ENCODE data around the gene CALM3. TPM values are rescaled to one million over a fixed set of nuclear protein-coding genes. Genes with fewer than 3 reads are reported as not detected.

The CALM3 gene
- polyA plus RNA-seq, 3 donors = 165 to 240 (median 177) TPM

DNA sequence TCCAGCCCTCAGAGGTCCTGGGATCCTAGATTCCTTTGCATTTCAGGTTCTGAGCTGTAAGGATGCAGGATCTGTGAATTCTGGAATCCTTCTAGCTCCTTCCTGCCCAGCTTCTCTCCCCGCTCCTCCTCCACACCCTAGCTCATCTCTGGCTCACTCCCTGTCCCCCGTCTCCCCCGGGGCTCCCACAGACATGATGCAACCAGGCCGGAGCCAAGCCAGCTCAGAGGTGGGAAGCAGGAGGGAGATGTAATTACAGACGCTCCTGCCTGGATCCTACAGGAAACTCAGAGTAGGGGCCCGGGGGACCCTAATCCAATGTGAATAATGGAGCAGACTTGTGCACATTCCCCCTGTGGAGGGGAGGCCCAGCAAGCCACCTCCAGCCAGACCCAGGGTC lies 30.4 kb downstream of the CALM3 start:
- Histone ChIP-seq H3K27me3 (ENCODE audit: control insufficient read depth in 2 of 2, insufficient read depth in 2 of 2, low read length in 2 of 2) (peaks cover 6 to 36% of the 10 kb centered on the region in 2 donors), H2AFZ (ENCODE audit: insufficient read depth, low read depth, low read length, poor library complexity, severe bottlenecking) (no peak overlapping the region), H3K4me1 (ENCODE audit: control insufficient read depth in 1 of 2, insufficient read depth in 2 of 2, low read length in 2 of 2) (peaks cover 33 to 40% of the 10 kb centered on the region in 2 donors), H4K20me1 (ENCODE audit: insufficient read depth, low read length) (no peaks in the 10 kb centered on the region), H3K27ac (ENCODE audit: low read depth in 1 of 2, low read length in 2 of 2) (no peak overlapping the region), H3K36me3 (replicated peaks in 1 of 2; ENCODE audit: control insufficient read depth in 1 of 2, insufficient read depth in 2 of 2, low read length in 2 of 2) (no peaks in the 10 kb centered on the region), H3K9ac (ENCODE audit: insufficient read depth, low read length, poor library complexity, severe bottlenecking) (no peak overlapping the region), H3K4me2 (replicated peaks; ENCODE audit: extremely low read depth, low read length, poor library complexity, severe bottlenecking) (no peak overlapping the region), H3K79me2 (ENCODE audit: insufficient read depth, low read length) (no peaks in the 10 kb centered on the region), H3K9me3 (replicated peaks in 1 of 2; ENCODE audit: control insufficient read depth in 1 of 2, insufficient read depth in 1 of 2, low read length in 2 of 2) (no peaks in the 10 kb centered on the region), H3K4me3 (replicated peaks in 1 of 3; ENCODE audit: low read depth in 2 of 3, low read length in 3 of 3) (no peak overlapping the region)
- peaks cover 0 to 4% of the 10 kb centered on the region in 2 donors for H3K36me3 Mint-ChIP-seq
- WGBS (ENCODE audit: insufficient coverage) = 50% methylated on average over 3 of the region's 6 CpGs
- TF ChIP-seq, protein P1, sequence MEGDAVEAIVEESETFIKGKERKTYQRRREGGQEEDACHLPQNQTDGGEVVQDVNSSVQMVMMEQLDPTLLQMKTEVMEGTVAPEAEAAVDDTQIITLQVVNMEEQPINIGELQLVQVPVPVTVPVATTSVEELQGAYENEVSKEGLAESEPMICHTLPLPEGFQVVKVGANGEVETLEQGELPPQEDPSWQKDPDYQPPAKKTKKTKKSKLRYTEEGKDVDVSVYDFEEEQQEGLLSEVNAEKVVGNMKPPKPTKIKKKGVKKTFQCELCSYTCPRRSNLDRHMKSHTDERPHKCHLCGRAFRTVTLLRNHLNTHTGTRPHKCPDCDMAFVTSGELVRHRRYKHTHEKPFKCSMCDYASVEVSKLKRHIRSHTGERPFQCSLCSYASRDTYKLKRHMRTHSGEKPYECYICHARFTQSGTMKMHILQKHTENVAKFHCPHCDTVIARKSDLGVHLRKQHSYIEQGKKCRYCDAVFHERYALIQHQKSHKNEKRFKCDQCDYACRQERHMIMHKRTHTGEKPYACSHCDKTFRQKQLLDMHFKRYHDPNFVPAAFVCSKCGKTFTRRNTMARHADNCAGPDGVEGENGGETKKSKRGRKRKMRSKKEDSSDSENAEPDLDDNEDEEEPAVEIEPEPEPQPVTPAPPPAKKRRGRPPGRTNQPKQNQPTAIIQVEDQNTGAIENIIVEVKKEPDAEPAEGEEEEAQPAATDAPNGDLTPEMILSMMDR (IDR thresholded peaks at IDR 0.05) = no peak
- peak overlapping the region in 2 of 7 donors; percentile 28 to 47 for H3K27ac Mint-ChIP-seq
- DNase-seq = no peak
- H3K9me3 Mint-ChIP-seq = peaks cover 0 to 3% (median 0%) of the 10 kb centered on the region in 7 donors
- intact Hi-C loops (cut with micrococcal nuclease) = no loop called here
- H3K4me1 Mint-ChIP-seq = peaks cover 46% of the 10 kb centered on the region
- H3K27me3 Mint-ChIP-seq (ENCODE audit: low read depth in 3 of 3) = peaks cover 40 to 43% (median 41%) of the 10 kb centered on the region in 3 donors
- peak overlapping the region in 1 of 2 donors; percentile 62 for H3K4me3 Mint-ChIP-seq

DNA sequence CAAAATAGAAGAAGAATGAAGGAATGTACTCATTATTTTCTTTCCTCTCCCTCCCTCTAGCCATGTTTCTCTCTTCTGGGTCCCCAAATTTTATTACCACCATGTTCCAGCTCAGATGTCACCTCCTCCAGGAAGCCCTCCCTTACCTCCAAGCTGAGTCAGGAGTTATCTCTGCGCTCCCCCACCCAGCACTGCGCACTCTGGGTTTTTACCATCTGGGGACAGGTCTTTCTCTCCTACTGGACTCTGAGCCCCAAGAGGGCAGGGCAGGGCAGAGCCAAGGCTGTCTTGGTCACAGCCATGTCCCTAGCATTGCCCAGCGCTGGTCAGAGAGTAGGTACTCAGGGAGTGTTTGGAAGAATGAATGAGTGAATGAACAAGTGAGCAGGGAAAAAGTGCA lies 32.0 kb downstream of the CALM3 start:
- Mint-ChIP-seq H3K9me3 (peaks cover 0 to 3% (median 0%) of the 10 kb centered on the region in 7 donors), H3K27me3 (ENCODE audit: low read depth in 3 of 3) (peaks cover 37 to 43% (median 40%) of the 10 kb centered on the region in 3 donors), H3K27ac (peak overlapping the region in 5 of 7 donors; percentile 50 to 89 (median 74)), H3K4me3 (peak overlapping the region in 1 of 2 donors; percentile 75), H3K4me1 (peaks cover 37% of the 10 kb centered on the region), H3K36me3 (peaks cover 0 to 3% of the 10 kb centered on the region in 2 donors)
- intact Hi-C loops (cut with micrococcal nuclease) = no loop called here
- no peaks in the 10 kb centered on the region for H3K36me3 ChIP-seq (replicated peaks in 1 of 2; ENCODE audit: control insufficient read depth in 1 of 2, insufficient read depth in 2 of 2, low read length in 2 of 2)
- DNase-seq = no peak
- H4K20me1 ChIP-seq (ENCODE audit: insufficient read depth, low read length) = no peaks in the 10 kb centered on the region
- H3K9ac ChIP-seq (ENCODE audit: insufficient read depth, low read length, poor library complexity, severe bottlenecking) = no peak overlapping the region
- 95% methylated on average over 2 of the region's 3 CpGs for whole genome bisulfite sequencing (ENCODE audit: insufficient coverage)
- H2AFZ ChIP-seq (ENCODE audit: insufficient read depth, low read depth, low read length, poor library complexity, severe bottlenecking) = no peak overlapping the region
- TF ChIP-seq, protein P1 (IDR thresholded peaks at IDR 0.05) = no peak
- H3K9me3 ChIP-seq (replicated peaks in 1 of 2; ENCODE audit: control insufficient read depth in 1 of 2, insufficient read depth in 1 of 2, low read length in 2 of 2) = no peaks in the 10 kb centered on the region
- H3K4me3 ChIP-seq (replicated peaks in 1 of 3; ENCODE audit: low read depth in 2 of 3, low read length in 3 of 3) = no peak overlapping the region
- H3K27me3 ChIP-seq (ENCODE audit: control insufficient read depth in 2 of 2, insufficient read depth in 2 of 2, low read length in 2 of 2) = peaks cover 13 to 52% of the 10 kb centered on the region in 2 donors
- H3K79me2 ChIP-seq (ENCODE audit: insufficient read depth, low read length) = no peaks in the 10 kb centered on the region
- no peak overlapping the region for H3K27ac ChIP-seq (ENCODE audit: low read depth in 1 of 2, low read length in 2 of 2)
- peaks cover 29 to 38% of the 10 kb centered on the region in 2 donors for H3K4me1 ChIP-seq (ENCODE audit: control insufficient read depth in 1 of 2, insufficient read depth in 2 of 2, low read length in 2 of 2)
- peak overlapping the region; percentile 69 for H3K4me2 ChIP-seq (replicated peaks; ENCODE audit: extremely low read depth, low read length, poor library complexity, severe bottlenecking)

Measured in CD14-positive monocyte (primary cell).